HG02610 (cell line): ENCODE results near the gene ADM.
A peak's percentile ranks its signal among the peaks of the same experiment; 100 is the strongest.

ENCODE experiments used
- ATAC-seq: cut with Tn5 transposase; IDR thresholded peaks from one replicate; pipeline ENCODE4 v1.9.1; 2021; ENCODE audit warnings: mild to moderate bottlenecking, moderate library complexity; ENCODE audit not compliant: unreplicated experiment

Gene ADM

DNA sequence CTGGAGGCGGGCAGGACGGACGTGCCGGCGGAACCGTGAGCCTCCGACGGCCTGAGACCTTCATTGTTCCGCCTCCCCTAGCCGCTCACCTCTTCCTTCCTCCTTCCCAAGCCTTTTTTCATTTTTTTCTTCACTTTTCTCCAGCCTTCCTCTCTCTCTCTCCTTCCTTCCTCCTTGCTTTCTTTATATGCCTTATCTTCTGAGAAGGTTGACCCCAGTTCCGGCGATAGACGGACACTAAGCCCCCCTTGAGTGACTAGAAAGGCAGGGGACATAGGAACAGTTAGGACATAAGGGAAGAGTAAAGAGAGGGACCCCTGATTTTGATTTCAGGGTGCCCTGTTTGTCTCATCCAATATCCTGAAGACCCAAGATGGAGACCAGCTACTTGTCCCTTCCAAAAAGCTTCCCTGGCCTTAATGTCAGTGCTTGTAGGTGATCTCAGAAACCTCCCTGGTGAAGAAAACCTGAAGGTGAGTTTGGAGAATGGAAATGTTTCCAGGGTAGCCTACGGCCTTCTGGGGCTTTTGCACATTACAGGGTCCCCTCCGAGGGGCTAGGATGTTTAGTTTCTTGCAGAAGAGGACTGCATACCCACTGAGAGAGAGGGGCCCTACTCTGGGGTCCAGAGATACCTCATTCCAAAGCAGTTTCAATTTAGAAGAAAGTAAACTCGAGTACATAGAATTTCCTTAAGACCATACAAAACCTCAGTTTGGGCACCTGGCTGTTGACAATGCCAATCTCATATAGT lies 3.5 kb downstream of the ADM start:
- no peak for ATAC-seq

DNA sequence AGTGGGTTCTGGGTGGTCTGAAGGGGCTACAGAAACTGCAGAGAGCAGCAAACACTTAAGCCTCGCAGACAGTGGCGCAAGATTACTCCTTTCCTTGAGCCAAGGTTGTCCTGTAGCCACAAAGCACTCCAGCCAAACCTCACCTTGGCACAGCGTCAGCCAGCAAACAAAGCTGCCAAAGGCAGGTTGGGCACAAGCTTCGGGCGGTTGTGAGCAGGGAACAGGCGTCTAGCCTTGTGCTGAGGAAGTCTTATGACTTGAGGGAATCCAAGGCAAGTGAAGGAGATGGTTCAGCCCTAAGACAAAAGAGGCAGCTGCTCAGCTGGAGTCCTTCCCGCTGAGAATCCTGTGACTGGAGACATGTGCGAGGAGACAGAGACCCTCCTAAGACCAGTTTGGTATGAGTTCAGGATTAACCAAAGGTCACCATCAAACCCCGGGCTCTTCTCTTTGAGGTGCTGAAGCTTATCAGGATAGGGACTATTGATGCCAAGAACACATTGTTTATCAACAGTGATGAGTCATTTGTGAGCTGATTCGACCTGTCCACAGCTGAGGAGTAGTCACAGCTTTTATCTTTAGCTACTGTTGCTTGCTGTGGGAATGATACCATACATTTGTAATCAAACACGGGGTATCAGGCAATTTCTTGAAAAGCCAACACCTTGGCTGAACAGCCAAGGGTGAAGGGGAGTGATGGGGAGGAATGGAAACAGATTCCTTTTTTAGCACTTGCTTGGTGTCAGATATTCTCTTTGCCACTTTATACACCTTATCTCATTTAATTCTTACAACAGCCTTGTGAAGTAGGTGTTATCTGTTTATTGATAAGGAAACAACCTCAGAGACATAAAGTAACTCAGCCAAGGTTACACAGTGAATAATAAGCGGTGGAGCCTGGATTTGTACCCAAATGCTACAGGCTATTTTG lies 4.6 kb downstream of the ADM start:
- no peak for ATAC-seq

DNA sequence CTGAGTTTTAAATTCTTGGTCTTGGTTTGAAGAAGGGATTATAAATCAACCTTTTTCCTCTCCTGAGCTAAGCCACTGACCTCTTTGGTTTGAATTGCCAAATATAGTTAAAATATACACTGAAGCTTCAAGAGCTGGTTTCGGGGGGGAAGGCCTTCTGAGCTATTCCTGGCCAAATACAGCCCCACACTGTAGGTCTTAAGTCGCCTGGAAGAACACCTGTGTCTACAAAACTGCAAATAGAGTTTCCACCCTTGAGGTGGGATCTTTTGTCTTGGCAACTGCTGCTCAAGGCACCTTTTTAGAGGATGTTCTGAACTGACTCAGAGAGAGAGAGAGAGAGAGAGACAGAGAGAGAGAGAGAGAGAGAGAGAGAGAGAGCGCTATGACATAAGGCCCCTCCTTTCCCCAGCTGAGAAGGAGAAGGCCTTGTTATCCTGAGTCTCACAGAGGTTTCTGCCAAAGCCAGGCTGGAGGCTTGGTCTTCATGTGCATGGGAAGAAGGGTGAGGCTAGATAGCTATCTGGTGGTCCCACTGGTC lies 5.5 kb downstream of the ADM start:
- ATAC-seq: no peak

DNA sequence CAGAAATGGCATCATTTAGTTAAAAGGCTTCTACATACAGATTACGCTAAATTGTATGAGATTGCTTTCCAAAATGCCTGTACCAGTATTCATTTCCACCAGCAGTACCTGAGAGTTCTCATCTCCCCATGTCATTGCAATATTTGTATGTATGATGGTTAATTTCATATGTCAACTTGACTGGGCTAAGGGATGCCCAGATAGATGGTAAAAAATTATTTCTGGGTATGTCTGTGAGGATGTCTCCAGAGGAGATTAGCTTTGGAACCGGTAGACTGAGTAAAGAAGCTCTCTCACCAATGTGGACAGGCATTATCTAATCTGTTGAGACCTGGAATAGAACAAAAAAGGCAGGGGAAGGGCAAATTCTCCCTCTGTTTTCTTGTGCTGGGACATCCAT lies 6.9 kb downstream of the ADM start:
- ATAC-seq: no peak

DNA sequence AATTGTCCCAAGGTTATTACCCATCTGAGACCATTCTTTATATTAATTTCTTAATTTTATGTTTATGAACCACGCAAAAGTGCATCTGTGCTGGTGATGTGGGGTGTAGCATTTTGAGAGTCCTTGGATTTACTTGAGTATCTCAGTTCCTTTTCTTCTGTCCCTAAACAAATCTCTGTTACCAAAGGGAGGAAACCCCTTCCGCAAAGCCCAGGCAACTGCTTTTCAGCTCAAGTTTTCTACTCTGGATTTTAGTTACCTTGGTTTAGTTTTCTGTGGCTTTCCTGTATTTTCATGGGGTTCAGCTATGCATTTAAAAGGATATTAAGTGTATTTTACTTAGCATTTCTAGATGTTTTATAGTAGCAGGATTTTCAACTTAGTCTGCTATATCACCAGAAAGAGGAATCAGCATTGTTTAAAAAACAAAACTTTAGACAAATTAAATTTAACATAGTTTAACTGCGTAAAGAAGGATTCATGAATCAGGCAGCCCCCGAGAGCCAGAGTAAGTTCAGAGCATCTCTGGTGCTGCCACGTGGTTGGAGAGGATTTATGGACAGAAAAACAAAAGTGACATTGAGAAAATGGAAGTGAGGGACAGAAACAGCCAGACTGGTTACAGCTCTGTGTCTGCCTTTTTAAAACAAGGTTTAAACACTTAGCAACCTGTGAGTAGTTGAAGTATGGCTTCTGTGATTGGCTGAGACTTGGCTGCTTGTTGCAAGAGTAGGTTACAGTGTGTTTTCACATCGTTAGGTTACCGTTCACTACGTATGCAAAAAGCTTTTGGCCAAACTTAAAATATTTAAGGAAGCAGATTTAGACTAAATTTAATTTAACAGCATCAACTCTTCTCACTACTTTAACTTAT lies 9.6 kb downstream of the ADM start:
- ATAC-seq: peak; percentile 72

DNA sequence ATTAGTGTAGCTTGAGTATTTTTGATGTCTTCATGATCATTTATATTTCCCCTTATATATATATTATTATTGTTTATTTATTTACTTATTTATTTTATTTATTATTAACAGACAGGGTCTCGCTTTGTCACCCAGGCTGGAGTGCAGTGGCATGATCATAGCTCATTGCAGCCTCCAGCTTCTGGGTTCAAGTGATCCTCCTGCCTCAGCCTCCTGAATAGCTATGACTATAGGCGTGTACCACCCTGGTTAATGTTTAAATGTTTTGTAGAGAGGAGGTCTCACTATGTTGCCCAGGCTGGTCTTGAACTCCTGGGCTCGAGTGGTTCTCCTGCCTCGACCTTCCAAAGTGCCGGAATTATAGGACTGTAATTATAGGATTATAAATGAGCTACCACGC lies 10.2 kb downstream of the ADM start:
- no peak for ATAC-seq

DNA sequence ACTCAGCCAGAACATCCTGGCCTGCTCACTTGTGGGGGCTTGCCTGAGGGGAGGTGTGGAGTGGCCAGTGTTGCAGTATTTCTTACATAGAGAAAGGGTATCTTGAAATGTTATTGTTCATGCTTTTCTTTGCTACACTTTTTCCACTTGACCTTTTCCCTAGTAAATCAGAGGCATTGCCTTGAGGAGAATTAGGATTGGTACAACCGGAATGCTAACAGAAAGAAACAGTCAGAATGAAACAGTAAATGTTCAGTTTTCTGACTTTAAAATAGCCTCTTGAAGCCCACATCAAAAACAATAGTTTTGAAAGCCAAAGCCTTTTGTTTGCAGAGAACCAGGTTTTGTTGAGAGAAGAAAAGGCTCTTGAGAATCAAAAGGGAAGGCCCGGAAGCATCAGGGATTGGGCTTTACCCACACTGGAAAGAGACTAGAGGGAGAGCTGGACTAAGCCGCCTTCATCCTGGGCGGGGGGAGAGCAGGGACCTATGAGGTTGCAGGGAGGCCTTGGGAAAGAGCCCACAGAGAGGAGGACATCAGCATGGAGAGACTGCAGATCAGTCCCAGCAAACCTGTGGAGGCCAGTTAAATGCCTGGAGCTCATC lies 12.4 kb downstream of the ADM start:
- ATAC-seq: peak; percentile 26

DNA sequence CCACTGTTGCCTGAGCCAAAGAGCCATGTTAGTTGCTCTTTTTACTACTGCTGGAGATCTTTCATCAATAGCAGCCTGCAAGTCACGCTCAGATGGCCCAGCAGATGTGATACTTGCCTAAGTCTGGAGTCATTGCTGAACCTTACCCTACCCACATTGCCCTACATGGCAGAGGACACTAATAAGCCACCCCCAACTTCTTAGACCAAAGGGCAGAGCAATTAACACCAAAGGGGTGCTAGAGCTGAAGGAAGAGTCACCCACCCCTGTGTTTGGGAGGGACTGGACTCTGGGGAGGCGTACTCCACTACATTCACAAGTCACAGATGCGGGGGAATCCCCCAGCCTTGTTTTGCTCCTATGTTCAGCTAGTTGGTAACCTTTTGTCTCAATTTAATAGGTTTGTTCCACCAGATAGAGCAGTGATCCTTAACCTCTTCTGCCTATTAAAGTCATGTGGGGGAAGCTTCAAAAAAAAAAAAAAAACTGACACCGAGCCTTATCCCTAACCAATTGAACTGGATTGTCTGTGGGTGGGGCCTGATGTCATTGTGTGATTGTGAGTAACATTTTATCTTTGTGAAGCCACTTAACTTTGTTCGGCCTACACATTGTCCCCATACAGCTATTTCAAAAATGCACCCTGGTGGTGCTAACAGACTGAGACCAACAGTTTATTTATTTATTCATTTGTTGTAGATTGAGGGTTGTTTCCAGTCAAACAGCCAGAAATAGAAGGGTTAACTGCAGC lies 13.1 kb downstream of the ADM start:
- peak; percentile 65 for ATAC-seq

DNA sequence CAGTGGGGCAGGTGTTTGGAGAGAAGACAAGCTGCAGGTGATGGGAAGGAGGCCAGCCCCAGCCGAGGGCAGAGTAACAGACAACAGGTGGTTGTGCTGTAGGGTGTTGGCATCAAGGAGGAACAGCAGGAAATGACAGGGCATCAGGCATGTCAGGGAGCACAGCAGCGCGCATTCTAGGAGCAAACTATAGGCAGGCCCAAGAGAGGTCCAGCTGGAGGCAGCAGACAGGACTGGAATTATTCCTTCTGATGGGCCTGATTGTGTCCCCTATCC lies 13.6 kb downstream of the ADM start:
- ATAC-seq: peak; percentile 1

DNA sequence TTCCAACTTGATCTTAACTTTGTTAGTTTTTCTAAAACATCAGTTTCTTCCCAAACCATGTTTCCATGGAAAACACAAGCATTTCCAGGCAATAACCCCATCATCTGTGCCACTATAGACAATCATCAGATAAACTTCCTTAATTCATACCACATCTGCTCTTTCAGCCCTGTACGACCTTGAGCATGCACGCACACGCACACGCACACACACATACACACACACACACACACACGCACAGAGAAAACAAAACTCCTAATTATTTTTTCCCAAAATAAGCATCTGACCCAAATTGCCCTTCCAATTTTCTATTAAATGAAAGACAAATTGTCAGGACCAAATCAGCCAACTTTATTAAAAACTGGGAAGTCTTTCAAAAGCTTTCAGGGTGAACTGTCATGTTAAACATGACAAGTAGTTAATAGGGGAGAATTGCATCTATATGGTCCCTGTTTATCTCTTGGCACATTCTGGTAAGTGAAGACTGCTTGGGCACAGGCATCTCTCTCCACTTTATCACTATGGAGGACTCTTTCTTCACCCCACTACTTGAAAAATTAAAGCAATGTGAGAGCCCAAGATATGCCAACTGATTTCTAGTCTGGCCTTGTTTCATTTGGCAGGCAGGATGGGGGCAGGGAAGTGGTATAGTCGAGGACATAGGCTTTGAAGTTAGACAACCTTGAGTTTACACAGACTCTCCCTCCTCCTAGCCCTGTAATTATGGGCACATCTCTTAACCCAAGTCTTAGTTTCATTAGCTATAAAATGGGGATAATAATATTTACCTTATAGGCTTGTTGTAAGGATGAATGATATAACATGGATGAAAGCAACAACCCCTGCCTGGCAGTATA lies 15.1 kb downstream of the ADM start:
- ATAC-seq: no peak

DNA sequence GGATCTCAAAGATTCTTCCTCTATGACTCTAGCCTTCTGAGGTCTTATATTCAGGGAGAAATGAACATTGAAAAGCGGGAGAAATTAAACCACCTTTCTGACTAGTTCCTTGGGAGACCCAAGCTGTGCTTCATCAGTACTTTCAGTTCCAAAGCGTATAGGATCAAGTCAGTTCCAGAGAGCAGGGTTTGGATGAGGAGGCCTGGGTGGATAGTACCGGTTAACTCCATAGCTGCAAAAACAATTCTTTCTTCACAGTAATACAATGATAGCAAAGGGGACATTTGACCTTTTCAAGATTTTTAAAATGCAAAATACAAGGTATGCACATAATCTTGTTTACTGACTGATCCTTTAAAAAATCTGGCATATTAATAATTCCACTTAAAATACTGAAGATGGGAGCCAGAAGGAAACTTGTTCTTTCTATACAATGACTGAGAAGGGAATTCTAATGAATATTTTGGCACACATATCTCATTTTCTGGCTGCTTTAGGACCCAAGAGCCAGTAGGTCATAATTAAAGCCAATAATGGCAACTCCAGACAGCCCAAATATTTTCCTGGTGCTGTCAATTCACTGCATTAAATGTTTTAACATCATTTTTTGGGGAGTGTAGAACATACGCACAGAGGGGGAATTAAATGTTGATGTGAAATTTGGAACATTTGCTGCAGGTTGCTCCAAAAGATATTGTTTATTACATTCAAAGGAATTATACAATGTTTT lies 16.0 kb downstream of the ADM start:
- no peak for ATAC-seq

DNA sequence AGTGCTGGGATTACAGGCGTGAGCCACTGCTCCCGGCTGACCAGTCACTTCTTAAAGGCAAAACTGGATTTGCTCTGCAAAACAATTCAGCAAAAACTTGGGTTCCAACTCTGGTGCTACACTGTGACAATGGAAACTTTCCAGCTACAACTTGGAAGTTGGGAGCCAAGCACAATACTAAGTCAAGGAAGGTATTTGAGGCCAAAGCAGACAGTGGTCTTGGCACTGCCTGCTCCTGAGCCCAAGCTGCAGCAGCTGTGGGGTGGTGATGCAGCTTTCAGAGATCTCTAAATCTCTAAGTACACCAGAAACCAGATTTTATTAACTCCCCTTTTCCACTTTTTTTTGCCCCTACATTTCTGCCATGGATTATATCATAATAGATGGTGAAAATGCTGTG lies 17.5 kb downstream of the ADM start:
- no peak for ATAC-seq

DNA sequence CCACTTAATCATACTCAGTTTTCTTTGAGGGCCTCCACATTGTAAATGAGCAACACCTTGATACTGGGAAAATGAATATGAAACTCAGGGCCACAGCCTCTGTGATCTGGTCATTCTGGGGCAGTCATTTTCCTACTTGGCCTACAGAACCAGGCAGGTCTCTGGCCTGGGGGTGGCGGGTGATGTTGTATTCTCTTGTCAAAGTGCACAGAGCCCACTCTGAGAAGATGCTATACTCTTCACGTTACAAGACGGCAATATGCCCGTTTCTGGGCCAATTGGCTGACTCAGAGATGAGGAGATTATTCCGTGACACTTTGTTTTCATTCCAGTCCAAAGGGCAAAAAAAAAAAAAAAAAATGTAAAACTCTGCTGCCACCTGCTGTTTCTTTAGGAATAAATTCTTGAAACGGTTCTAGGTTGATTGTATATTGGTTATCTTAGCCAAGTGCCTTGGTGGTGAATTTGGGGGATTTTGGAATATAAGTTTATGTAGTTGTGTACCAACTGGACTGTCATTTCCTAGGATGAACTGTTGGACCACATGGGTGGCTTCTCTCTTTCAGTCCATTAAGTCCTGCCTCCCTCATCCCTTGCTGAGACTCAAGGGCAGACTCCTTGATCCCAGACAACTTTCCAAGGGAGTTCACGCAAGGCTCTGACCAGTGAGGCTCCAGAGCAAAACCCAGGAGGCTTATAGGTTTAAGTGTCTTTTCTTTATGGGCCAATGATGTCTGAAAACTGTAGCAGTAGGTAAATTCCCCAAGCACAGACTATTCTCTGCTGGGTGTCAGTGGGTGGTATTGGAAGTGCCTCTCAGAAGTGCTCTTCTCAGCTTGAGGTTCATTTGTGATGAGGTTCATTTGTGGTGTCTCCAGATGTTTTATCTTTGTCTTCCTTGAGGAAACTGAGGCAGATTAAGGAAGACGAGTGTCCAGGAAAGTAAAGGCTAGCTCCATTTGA lies 18.2 kb downstream of the ADM start:
- ATAC-seq: no peak

DNA sequence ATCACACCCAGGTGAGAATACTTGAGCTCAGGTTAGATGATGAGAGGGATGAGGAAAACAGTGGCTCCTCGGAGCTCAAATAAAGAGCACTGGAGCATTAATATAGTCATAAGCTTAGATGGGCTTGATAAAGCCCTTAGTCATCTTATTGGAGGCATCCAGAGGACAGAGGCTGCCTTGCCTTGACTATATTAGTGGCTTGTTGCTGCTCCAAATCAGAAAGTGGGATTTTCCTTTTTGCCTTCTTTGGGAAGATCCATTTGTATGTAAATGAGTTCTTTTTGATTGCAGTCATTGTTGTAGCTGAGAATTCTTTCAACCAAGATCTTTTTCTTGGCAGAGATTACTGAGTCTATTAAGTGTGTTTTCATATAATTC lies 18.9 kb downstream of the ADM start:
- no peak for ATAC-seq

DNA sequence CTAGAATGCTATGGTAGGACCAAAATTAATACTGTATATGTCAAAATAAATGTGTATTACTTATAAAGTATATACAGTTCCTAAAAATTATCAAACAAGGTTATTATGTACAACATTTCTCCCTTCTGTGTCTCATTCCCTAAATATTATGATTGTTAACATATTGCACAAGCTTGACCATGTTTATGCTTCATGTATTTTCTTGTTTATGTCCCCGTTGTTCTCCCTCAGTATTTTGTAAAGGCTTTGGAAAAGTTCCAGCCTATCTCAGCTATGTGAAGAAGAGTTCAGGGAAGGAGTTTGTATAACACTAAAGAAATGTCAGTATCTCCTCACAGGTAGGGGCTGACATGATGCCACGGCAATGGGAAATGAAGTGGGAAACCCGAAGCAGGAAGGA lies 19.6 kb downstream of the ADM start:
- ATAC-seq: no peak

DNA sequence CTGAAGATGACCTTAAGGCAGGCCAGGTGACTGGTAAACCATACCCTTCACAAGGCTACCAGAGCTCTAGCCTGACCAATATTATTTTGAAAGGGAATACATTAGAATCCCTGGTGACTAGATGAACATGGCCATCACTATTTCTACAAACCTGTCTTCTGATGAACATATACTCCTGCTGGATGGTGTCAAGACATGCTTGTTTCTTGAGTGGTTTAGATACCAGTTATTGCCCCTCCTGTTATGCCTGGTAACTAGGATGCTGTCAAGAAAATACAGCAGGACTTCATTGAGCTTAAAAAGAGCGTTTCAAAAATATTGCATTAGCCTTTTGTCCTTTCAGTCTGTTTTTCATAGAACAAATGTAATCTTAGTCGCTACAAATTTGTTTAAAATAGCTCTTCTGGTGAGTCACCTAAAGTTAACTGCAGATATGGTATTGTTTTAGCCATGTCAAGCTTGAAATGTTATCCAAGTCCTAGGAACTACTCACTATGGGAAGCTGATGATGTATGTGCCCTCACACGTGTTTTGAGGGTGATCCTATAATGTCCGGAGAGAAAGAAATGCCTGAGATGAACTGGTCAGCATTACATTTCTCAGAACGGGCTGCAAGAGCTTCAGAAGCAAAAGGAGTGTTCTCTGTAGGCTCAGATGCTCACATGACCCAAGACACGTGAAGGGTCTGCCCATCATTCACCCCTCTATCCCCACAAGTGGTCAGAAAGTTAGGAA lies 20.6 kb downstream of the ADM start:
- ATAC-seq: no peak
